PFSK-1 (cell line): ENCODE results near the gene HLA-DPA1.

ENCODE experiments used
- FOXP2 ChIP-seq: optimal IDR thresholded peaks from 2 replicates; pipeline ENCODE3; 2011; ENCODE audit warnings: borderline replicate concordance, control low read depth, inconsistent platforms; ENCODE audit not compliant: insufficient read depth; ENCODE audit errors: extremely low read length, extremely low read depth
- POLR2AphosphoS5 ChIP-seq: IDR thresholded peaks from 2 replicates; pipeline ENCODE4 v1.6.1; 2012; ENCODE audit warnings: low read depth, mild to moderate bottlenecking, control low read depth, low read length, moderate library complexity
- SIN3A ChIP-seq: IDR thresholded peaks from 2 replicates; pipeline ENCODE4 v1.6.1; 2012; ENCODE audit warnings: mild to moderate bottlenecking, low read length, moderate library complexity, borderline replicate concordance; ENCODE audit not compliant: insufficient read depth
- TAF1 ChIP-seq: IDR thresholded peaks from 2 replicates; pipeline ENCODE4 v1.6.1; 2012; ENCODE audit warnings: low read length, control low read depth, borderline replicate concordance; ENCODE audit not compliant: insufficient read depth
- TF ChIP-seq, protein P1 (sequence below), 2 experiments: IDR thresholded peaks; 2 replicates each; pipeline versions ENCODE4 v1.6.1 to v1.8.0; 2011 to 2012; ENCODE audit warnings: low read depth in 2 of 2, low read length in 2 of 2, control low read depth in 1 of 2, inconsistent platforms in 1 of 2, mild to moderate bottlenecking in 1 of 2, moderate library complexity in 1 of 2; ENCODE audit not compliant: insufficient read depth in 1 of 2

The HLA-DPA1 gene

DNA sequence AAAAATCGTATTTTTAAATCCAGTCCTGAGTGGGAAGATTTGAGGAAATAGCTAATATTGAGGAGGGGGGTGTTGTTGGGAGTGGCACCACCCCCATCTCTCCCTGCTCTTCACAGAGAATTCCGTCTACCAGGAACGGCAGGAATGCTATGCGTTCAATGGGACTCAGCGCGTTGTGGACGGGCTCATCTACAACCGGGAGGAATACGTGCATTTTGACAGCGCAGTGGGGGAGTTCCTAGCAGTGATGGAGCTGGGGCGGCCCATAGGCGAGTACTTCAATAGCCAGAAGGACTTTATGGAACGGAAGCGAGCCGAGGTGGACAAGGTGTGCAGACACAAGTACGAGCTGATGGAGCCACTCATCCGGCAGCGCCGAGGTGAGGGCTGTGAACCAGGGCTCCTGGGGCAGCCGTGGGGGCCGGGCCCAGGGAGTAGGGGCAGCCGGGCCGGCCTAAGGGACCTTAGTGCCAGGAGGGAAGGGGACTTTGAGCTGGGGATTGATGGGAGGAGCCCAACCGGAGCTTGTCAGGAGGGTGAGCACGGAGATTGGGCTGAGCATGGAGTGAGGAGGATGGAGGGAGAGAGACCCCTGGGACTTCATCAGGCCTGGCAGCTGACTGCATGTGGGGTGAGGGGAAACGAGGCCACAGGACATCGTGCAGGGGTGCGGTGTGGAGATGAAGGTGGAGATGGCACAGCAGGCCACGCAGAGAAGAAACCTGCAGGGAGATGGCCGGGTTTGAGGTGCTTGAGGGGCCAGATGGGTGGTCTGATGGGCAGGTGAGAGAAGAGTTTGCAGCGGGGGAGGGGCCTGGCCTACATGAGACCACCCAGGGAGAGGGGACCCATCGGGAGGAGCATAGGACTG, 43.6 kb upstream of the HLA-DPA1 start:
- TF ChIP-seq, protein P1, sequence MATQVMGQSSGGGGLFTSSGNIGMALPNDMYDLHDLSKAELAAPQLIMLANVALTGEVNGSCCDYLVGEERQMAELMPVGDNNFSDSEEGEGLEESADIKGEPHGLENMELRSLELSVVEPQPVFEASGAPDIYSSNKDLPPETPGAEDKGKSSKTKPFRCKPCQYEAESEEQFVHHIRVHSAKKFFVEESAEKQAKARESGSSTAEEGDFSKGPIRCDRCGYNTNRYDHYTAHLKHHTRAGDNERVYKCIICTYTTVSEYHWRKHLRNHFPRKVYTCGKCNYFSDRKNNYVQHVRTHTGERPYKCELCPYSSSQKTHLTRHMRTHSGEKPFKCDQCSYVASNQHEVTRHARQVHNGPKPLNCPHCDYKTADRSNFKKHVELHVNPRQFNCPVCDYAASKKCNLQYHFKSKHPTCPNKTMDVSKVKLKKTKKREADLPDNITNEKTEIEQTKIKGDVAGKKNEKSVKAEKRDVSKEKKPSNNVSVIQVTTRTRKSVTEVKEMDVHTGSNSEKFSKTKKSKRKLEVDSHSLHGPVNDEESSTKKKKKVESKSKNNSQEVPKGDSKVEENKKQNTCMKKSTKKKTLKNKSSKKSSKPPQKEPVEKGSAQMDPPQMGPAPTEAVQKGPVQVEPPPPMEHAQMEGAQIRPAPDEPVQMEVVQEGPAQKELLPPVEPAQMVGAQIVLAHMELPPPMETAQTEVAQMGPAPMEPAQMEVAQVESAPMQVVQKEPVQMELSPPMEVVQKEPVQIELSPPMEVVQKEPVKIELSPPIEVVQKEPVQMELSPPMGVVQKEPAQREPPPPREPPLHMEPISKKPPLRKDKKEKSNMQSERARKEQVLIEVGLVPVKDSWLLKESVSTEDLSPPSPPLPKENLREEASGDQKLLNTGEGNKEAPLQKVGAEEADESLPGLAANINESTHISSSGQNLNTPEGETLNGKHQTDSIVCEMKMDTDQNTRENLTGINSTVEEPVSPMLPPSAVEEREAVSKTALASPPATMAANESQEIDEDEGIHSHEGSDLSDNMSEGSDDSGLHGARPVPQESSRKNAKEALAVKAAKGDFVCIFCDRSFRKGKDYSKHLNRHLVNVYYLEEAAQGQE (IDR thresholded peaks at IDR 0.05; ENCODE audit: insufficient read depth in 1 of 2, low read depth in 2 of 2, low read length in 2 of 2) = no peak
- TF ChIP-seq FOXP2 (no peak), SIN3A (no peak), POLR2AphosphoS5 (no peak), TAF1 (no peak)

DNA sequence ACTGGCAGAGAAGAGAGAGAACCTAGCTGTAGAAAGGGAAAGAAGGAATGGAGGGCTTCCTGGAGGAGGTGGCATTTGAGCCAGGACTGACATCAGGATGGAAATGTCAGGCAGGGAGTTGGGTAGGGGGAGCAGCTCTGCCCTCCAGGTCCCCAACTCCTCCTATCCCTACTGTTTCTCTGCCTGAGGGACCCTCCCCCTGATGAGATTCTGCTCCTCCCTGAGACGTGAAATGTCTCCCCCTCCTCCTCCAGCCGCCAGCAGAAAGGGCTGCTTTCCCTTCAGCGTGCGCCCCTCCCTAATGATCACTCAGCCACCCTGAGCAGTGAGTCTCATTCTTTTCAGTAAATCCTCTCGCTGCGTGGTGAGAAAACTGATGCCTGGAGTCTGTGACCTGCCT, 43.0 kb upstream of the HLA-DPA1 start:
- TF ChIP-seq TAF1 (no peak), FOXP2 (no peak), SIN3A (no peak), POLR2AphosphoS5 (no peak)
- TF ChIP-seq, protein P1 (IDR thresholded peaks at IDR 0.05; ENCODE audit: insufficient read depth in 1 of 2, low read depth in 2 of 2, low read length in 2 of 2) = no peak

DNA sequence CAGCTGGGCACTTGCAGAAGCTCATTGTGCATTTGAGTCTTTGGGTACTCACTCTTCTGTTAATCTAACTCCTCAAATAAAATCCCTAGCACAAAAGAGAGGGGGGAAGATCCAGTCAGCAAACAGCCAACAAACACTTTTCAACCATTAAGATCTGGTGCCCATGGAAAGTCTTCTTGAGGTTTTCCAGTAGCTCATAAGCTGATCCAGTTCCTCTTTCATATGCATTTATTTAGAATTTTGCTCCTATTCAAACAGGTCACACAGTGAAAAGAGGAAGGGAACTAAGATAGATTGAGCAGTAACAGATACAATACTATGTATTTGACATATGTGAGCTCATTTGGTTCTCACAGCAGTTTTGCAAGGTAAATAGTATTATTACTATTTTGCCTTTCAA, 41.0 kb upstream of the HLA-DPA1 start:
- no peak for TF ChIP-seq POLR2AphosphoS5

DNA sequence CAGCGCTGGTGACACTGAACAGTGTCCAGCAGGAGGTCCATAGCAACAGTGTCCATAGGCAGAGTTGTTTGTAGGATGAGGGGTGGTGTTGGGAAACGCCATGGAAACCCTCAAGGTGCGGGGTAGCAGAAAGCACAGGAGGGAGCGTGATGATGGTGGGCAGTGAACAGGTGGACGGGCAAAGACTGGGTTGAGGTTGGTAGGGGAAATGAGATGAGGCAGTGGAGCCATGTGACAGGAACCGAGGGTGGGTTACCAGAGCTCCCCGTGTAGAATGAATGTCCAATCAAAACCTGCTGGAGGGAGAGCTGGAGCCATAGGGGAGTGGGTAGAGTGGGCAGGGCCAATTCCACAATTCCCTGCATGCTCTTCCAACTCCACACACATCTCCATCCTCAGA, 40.3 kb upstream of the HLA-DPA1 start:
- TF ChIP-seq FOXP2 (no peak), POLR2AphosphoS5 (no peak), TAF1 (no peak), SIN3A (no peak)
- TF ChIP-seq, protein P1 (IDR thresholded peaks at IDR 0.05; ENCODE audit: insufficient read depth in 1 of 2, low read depth in 2 of 2, low read length in 2 of 2) = no peak

DNA sequence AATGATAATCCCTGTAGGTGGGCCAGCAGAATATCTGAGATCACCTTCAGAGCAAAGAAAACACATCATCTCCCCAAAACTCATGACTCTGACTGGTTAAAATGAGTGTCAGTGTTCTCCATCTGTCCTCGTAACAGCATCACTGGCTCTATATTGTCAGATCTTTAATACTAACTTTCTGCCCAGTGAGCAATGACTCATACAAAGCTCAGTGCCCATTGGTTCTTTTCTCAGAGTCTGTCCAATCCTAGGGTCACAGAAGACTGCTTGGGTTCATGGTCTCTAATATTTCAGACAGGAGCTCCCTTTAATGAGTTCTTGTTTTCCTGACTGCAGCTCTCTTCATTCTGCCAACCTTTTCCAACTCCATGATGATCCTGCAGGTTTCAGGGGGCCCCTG, 38.7 kb upstream of the HLA-DPA1 start:
- TF ChIP-seq SIN3A (no peak), FOXP2 (no peak), TAF1 (no peak), POLR2AphosphoS5 (no peak)
- TF ChIP-seq, protein P1 (IDR thresholded peaks at IDR 0.05; ENCODE audit: insufficient read depth in 1 of 2, low read depth in 2 of 2, low read length in 2 of 2) = no peak
